ENCODE data around the gene DCP2.

DCP2 gene

DNA sequence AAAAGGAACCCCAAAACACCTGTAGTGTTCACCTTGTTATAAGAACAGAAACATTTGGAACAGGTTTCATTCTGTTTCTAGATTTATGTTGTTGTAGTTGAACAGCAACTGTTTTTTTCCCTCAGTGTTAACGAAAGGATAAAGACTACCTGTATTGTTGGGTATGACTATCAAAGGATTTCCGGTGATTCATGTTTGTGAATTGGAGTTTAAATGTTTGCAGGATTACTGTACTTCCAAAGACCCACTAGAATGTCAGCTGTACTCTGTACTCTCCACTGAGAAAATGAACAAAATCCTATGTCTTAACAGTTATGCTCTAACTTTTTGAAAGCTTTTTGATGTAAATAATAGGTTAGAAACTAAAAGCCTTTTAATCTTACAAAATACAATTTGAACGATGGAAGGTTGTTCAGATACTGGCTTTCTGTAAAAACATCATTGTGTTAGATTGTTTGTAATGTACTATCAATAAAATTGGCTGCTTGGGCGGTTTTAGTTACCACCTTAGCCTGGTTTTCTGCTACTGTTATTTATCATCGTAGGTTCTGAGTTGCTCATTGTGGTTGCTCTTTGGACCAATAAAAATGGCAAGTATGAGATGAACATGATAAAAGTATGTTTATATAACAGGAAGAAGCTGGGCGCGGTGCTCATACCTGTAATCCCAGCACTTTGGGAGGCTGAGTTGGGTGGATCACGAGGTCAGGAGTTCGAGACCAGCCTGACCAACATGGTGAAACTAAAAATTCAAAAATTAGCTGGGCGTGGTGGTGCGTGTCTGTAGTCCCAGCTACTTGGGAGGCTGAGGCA is 44.1 kb downstream of the DCP2 start:
- no peak for DNase-seq (ENCODE audit: low read depth)

DNA sequence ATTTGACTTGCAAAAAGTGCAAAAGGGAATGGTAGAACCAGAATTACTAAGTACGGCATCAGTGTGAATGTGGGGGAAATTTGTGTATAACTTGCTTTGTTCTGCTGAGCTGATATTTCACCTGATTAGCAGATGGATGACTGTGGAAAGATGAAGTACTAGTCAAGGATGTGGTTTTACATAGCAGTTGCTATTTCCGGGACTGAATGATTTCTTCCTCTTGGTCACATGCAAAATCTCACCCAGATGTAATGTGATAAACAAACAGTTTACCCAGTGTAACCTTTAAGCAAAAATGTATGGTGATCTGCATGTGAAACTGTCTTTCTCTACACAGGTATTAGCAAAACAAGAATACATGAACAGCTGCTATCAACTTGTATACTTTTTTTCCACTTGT is 46.1 kb downstream of the DCP2 start:
- no peak for DNase-seq (ENCODE audit: low read depth)

DNA sequence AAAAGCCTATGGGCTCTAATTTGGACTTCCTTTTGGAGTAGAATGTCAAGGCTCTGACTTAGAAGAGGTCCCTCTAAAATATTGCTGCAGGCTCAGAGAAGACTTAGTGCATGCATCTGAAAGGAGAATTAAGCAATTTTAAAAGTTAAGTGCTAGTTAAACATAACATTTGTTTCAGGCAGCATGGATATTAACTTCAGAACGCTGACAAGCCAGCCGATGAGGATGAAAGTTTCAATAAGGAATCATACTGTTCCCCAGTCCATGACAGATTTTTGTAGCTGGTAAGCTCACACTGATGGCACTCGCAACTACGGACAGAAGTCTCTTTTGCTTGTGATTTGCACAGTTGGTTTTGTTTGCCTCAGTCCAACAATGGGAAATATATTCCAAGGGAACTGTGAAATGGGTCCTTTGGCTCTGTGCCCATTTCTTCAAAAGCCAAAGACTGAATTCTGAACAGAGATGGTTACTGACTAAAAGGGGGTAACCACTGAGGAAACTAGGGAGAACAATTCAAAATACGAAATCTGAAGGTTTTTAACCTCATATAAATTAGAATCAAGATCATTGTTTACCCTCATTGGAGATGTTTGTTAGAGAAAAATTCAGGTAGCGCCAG is 47.6 kb downstream of the DCP2 start:
- DNase-seq (ENCODE audit: low read depth) = no peak

DNA sequence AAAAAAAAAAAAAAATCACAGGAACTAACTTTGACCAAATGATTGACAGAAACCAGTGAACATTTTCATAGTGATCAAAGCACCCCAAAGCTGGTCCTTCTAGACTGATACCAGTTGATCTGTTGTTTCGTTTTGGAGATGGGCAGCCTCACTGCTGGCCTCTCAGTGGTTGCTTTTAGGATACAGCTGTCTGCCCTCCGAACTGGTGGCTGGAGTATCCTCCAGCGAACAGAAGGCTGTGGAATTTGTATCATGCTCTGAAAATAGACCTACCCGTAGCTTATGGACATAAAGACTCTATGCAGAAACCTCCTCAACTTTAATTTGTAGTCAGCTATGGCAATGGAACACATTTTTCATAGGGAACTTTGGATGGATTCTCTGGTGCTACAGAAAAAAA is 49.0 kb downstream of the DCP2 start:
- no peak for DNase-seq (ENCODE audit: low read depth)

DNA sequence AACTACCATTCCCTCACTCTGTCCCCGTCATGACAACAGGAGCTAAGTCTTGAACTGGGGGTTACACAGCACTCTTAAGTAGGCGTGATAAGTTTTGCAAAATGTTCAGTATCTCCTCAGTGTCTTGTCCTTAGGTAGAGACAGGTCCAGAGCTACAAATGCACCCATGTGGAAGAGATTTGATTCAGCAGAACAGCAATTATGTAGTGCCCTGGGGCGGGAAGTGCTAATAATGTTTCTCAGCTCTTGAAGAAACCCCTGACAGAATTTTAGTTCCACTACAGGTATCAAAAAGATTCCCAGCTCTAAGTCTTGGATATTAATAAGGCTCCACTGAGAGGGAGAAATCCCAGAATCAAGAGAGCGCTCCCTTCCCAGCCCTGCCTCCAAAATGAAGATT is 49.6 kb downstream of the DCP2 start:
- DNase-seq (ENCODE audit: low read depth) = no peak

DNA sequence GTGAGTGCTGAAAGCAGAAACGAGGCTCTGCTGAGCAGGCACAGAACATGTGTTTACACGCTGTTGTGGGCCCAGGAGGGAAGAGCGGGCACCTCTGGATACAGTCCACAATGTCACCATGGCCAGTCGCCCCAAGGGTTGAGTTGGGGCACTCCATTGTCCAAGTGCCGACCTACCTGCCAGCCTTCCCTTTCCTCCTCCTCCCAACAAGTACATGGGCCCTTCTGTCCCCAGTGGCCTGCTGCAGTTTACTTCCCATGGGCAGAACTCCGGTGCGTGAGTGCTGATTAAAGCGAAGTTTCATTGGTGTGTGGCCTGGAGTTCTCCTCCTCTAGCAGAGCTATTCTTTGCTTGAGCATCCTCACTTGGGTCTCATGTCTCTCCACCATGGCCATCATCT is 50.4 kb downstream of the DCP2 start:
- no peak for DNase-seq (ENCODE audit: low read depth)

DNA sequence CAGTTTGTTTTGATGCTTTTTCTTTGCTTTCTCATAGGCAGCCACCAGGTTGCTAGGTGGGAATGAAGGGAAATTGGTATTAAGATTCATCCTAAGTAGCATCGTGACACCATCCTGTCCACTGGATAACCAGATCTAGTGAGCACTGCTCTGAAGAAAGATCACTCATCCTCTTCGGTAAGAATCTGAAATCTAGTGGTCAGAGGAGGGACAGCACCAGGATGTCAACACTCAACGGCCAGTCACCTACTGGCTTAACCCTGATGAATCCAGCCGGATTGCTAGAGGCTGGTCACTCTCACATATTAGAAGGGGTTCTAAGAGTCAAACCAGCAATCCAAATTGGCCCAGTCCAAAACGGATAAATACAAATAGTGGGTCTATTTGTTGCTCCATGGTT is 50.8 kb downstream of the DCP2 start:
- DNase-seq (ENCODE audit: low read depth) = no peak

DNA sequence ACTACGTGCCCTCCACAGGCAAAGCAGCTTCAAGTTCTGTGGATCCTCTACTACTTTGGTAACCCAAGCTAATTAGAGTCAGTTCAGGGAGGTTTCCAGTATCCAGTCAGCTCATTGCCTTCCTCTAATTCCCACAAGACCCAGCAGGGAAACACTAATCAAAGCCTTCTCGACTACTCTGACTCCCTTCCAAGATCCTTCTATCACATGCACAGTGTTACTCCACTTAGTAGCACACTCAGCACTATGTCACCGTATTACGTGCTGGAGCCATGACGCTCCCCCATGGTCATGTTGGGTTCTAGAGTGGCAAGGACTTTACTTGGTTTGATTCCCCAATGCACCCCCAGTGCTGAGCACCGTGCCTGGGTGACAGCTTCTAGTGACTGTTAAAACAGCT is 53.0 kb downstream of the DCP2 start:
- DNase-seq (ENCODE audit: low read depth) = peak; percentile 80

DNA sequence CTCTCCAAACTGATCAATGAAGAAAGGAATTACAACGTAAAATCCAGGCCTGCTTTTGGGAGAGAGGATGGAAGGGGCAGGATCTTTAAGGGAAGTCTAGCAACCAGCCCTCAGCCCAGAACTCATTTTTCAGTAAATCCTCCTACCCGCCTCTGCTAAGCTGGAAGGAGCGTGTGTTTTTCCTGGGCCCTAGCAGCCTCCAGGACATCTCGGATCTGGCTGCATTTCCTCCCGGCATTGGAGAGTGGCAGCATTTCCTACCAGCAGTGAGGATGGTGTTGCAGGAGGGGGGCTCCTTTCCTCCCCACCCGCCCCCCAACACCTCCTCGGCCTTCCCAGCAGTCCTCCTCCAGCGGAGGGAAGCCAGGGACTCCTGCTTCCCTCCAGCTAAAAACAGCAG is 54.5 kb downstream of the DCP2 start:
- DNase-seq (ENCODE audit: low read depth) = no peak

DNA sequence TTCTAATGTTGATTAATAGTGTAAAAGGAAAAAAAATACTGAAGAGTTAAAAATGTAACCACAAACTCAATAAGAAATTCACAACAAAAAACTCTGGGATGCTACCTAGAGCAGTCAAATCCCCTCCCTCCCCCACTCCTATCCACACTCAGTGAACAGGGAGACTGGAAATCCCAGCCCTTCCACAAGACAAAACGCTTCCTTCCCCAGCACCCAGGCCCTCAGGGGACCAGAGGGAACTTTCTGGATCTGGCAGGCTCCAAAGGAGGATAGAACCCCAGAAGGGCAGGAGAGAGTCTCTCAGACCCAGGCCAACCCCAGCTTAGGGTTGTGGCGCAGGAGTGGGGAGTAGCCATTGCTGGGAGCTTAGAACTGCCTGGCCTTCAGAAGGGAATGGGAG is 55.0 kb downstream of the DCP2 start:
- no peak for DNase-seq (ENCODE audit: low read depth)

DNA sequence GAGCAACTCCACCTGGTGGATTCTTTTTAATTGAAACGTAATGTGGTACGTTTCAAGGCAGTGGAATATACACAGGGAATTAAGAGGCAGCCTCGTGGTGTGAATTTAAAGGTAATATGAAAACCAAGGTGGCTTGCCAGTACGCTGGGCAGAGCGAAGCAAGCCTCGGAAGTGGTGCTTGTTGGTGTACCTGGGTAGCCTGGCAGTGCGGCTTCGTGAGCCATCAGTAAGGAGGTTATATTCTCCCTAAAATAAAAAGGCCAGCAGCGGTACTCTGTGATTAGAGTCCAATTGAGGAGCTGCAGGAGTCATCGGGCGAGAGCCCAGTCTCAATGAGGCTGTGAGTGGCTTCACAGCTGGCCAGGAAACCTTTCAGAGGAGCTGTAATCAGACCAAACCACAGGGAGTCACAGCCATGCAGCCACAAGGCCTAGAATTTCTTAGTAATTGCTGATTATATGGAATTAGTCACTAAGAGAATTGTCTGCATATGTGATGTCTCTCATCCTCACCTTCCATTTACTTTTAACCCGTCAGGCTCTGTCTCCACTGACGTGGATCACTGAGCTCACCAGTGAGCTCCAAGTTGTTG is 57.7 kb downstream of the DCP2 start:
- peak; percentile 86 for DNase-seq (ENCODE audit: low read depth)

DNA sequence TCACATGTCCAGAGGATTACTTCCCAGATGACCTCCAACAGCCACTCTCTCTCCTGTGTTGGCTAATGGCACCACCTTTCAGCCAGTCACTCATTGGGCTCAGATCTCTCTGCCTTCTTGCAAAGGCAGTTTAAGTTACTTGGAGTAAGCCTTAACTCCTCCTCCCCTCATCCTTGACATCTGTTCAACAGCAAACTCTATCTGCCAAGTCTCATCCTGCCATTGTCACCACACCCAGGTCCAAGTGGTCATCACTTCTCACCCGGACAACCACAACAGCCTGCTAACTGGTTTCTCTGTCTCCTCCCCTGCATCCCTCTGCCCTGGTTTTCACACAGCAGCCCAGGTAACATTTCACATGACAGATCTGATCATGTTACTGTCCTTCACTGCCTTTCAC is 58.5 kb downstream of the DCP2 start:
- DNase-seq (ENCODE audit: low read depth) = no peak

DNA sequence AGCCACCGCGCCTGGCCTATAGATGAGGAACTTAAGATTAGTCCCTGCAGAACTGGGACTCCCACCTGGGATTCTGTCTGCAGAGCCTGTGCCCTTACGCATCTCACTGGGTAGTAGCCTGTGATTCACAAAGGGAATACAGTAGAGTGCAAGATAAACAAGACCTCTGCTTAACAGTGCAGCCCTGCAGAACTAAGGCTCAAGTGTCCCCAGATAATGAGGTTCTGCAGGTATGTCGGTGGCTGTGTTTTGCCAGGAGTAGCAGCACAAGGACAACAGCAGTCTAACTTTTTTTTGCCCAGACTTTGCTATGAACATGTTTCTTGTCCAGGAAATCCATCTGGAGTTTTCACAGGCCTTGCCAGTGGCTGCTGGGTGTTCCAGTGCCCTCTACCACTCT is 59.7 kb downstream of the DCP2 start:
- no peak for DNase-seq (ENCODE audit: low read depth)

DNA sequence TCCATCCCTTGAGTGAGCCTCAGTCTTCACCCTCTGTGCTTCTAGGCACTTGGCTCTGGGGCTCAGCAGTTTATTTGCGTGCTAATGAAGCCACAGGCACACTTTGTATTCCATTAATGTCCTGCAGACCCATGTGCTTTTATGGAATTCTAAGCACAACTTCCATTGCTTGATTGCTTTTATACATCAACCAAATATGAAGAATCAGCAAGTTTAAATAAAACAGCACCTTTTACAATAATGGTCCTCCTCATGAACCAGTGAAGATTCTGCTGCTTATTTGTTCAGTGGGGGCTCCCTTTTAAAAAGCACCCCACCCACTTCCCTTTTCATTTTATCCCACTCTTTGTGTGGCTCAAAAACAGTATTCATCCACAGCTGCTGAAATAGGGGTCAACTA is 60.2 kb downstream of the DCP2 start:
- no peak for DNase-seq (ENCODE audit: low read depth)

DNA sequence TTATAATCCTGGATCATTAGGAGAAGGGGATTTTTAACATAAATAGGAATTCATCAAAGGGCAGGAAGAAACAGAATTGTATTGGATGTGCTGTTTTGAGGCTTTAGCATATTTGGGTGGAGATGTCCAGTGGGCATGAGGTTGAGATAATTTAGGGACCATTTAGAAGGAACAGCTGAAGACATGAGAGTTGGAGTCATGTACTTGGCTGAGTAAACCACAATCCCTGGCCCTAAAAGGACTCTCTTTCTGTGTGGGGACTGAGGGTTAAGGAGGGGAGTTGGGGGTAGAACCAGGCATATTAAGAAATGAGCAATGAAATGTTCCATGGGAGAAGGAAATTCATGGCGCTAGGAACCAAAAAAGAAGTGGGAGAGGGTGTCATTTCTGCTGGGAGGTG is 61.5 kb downstream of the DCP2 start:
- no peak for DNase-seq (ENCODE audit: low read depth)

DNA sequence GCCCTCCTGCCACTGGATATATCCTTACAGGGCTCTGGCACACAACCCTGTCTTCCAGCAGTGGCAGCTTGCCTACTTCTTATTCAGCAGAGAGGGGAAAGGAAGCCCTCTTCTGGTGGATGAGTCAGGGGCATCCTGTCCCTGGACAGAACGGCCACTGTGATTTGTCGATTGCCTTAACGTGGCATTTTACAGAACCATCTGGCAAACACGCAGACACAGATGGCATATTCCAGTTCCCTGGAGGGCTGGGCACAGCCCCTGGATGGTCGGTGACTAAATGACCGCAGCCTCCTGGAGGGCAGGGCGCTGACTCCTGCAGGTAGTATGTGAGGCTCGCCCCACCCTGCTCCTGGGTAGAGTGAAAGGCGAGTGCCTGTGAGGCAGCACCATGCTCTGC is 62.1 kb downstream of the DCP2 start:
- peak; percentile 41 for DNase-seq (ENCODE audit: low read depth)

DNA sequence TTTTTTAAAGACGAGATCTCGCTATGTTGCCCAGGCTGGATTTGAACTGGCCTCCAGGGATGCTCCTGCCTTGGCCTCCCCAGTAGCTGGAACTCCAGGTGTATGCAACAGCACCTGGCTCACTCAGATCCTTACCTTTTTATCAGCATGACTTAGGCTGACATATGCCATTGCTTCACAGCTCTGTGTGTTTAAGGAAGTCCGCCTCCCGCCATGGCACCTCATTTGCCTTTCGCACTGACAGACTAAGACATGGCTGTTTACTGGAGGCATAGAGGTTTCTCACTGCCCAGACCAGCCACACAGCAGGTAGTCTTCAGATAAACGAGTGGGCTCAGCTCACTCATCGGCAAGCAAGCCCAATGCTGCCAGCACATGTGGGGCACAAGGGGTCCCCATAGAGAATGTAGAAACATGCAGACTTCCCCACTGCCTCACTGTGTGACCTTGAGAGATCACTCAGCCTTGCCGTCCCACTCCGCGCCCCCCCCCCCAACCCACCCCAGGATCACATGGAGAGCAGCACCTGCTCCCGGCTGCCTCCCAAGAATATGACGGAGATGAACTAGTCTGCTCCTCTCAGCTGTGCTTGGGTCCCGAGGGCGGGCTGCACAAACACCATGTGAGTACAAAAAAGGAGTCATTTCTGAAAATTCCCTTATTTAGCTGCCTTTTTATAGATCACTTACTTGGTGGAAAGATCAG is 62.8 kb downstream of the DCP2 start:
- DNase-seq (ENCODE audit: low read depth) = no peak

DNA sequence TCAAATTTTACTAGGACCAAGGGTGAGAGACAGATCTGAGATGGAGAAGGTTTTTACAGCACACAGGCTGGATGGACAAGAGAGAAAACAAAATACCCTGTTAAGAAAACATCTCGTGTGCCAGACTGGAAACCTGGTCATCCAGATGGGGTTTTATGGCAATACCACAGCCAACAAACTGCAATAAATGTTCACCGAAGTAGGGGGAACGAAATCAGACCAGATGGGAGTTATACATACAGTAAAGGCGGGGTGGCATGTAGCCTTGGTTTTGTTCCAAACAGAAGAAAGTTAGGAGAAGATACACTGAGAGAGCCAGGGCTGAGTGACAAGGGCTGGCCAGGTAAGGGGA is 63.3 kb downstream of the DCP2 start:
- DNase-seq (ENCODE audit: low read depth) = no peak

DNA sequence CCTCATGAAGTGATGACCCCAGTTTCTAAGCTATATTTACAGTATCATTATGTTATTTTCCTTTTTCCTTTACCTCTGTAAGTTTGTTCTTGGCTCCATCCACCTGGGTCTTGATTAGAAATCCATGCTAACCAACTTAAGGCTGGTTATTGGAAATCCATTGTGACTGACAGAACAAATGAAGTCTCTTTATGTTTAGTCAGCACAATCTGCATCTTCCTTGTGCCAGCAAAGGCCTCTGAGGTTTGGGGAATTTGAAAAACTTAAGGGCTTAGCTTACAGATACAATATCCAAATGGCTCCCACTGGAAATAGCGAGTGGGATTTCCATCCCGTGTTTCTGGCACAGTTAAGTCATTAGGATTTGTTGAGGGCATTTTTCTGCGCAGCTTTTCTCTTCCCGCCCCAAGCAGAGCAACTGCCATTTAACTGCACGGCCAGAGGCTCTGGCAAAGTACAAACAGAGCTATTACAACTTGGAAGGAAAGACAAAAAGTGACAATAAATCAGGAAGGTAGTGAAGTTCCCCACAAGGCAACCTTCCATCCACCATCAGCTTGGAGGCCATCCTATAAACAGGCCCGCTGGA is 64.2 kb downstream of the DCP2 start:
- no peak for DNase-seq (ENCODE audit: low read depth)

DNA sequence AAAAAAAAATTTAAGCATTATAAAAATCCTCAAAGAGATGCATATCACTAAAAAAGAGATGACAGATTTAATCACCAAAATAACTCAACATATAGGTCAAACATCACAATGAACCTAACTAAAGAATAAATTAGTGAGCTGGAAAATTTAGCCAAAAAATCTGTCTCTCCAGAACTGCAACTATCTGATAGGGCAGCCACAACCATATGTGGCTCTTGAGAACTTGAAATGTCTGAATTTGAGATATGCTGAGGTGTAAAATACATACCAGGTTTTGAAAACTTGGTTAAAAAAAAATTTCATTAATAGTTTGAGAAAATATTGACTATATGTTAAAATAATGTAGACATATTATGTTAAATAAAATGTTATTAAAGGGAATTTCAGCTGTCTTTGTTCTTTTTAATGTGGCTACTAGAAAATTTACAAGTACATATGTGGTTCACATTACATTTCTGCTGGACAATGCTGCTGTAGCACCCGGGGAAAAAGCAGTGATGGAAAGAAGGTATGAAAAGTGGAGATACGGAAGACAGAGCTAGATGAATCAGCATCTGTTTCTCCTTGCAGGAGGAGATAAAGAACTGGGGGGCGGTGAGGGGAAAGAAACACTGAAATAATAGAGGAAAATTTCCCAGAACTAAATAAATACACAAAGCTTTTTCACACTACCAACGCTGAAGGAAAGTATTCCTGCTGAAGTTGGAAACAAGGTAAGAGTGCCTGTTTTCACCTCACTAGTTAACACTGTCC is 66.1 kb downstream of the DCP2 start:
- no peak for DNase-seq (ENCODE audit: low read depth)

DNA sequence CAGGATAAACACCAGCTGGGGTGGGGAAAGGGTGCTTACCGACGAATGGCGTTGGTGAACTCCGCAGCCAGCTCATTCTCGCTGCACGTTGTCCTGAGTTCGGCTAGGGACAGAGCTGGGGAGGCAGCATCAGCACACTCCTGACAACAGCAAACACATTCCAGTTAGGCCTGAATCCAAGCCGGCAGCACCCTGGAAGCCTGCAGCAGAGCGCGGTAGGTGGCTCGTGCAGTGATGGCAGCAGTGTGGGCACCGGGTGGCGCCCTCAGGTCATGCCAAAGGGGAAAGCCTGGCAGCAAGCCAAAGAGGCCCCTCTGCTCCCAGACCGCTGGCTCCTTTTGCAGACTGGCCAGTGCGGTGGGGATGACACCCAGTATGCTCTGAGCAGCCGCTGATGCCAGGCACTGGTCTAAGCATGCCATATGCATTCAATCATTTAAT is 66.9 kb downstream of the DCP2 start:
- DNase-seq (ENCODE audit: low read depth) = no peak

All from stromal cell of bone marrow (primary cell).